Adrenal gland (tissue), 19 donors: ENCODE measurements around the gene NXNL2. TPM values are rescaled to one million over a fixed set of nuclear protein-coding genes. Genes with fewer than 3 reads are reported as not detected.

Experiments
- DNase-seq, 7 donors: peaks; one replicate each; pipeline ENCODE4 v3.0.0-alpha.2; 2019 to 2020
- H3K27ac ChIP-seq, 5 donors: fragments of 200-600 bp; sonication (generic) in 4 of 5; 1 replicate in 3 of 5; 2 replicates in 2 of 5; pipeline versions ENCODE4 v1.5.1 to v1.8.0; 2016 to 2020; ENCODE audit warnings: mild to moderate bottlenecking in 1 of 5
- H3K27me3 ChIP-seq: fragments of 200-600 bp; 2 replicates; pipeline ENCODE4 v1.8.0; 2021
- H3K36me3 ChIP-seq, 2 donors: fragments of 200-600 bp; replicated peaks in 1 of 2; 1 replicate in 1 of 2; 2 replicates in 1 of 2; pipeline versions ENCODE4 v1.5.1 to v1.8.0; 2018 to 2022
- H3K4me1 ChIP-seq, 2 donors: fragments of 200-600 bp; replicated peaks in 1 of 2; 1 replicate in 1 of 2; 2 replicates in 1 of 2; pipeline versions ENCODE4 v1.5.1 to v1.8.0; 2018 to 2021
- H3K4me3 ChIP-seq, 4 donors: fragments of 200-600 bp; sonication (generic) in 3 of 4; one replicate each; pipeline ENCODE4 v1.5.1; 2016 to 2018
- H3K9me3 ChIP-seq, 3 donors: fragments of 200-600 bp; sonication (generic) in 1 of 3; replicated peaks in 1 of 3; 1 replicate in 2 of 3; 2 replicates in 1 of 3; pipeline versions ENCODE4 v1.5.1 to v1.8.0; 2016 to 2021
- POLR2A ChIP-seq, 2 donors: fragments of 450-650 bp; IDR thresholded peaks; one replicate each; pipeline ENCODE4 v1.6.1; 2017; ENCODE audit warnings: antibody characterized with exemption in 2 of 2, mild to moderate bottlenecking in 2 of 2, moderate library complexity in 1 of 2
- WGBS, 4 donors: extraction: QIAGEN DNeasy Blood & Tissue Kit in 2 of 4; methylation state at CpG; one replicate each; pipeline versions ENCODE4 v1.1.5 to v1.1.7; 2013 to 2017; 5-methylcytosine and 5-hydroxymethylcytosine counted together
- intact Hi-C, 2 donors: fragments of 100-400 bp; cut with DNase I; formaldehyde crosslinking; loops; one replicate each; pipeline versions ENCODE4 v1.14.1 to v1.15.0; 2022 to 2023
- long read RNA-seq, 10 donors: library from polyadenylated mRNA in 3 of 10; unstranded in 2 of 10; stranded (forward) in 1 of 10; transcript quantifications; one replicate each; pipeline ENCODE4 v2.0.0 and lab custom pipeline, GENCODE V29; 2021 to 2026
- polyA plus RNA-seq, 3 donors: library from polyadenylated mRNA; stranded (reverse); fragments of 200-250 nt in 2 of 3; fragments of 350-450 nt in 1 of 3; fragmentation: Illumina TruSeq in 1 of 3; extraction: RNeasy Lipid Tissue Mini Kit (QIAGEN cat#74804) in 1 of 3; gene quantifications; one replicate each; pipeline ENCODE4 v1.2.3, GENCODE V29; 2013 to 2014
- total RNA-seq, 9 donors: library from RNA; depleted of rRNA in 4 of 9; stranded (reverse); fragments of >200 nt in 4 of 9; fragments of 120-200 nt in 1 of 9; fragmentation: NEBNext Ultra II Directional in 1 of 9; extraction: Animal tissue kit (Norgen Biotek cat#: 25700) in 1 of 9; gene quantifications; one replicate each; pipeline versions ENCODE4 v1.1.0 to v1.2.4, GENCODE V29; 2013 to 2023
- TF ChIP-seq, protein P1 (sequence below), 6 experiments: fragments of 450-650 bp in 4 of 6; fragments of 200-600 bp in 2 of 6; sonication (generic) in 1 of 6; IDR thresholded peaks; 1 replicate in 5 of 6; 2 replicates in 1 of 6; pipeline versions ENCODE4 v1.5.1 to v1.8.0; 2016 to 2021; ENCODE audit warnings: antibody characterized with exemption in 6 of 6, mild to moderate bottlenecking in 2 of 6, moderate library complexity in 1 of 6
- donor health status: healthy with polysubstance abuse.
- donor health status: Bipolar disorder and iron deficiency.
- donor health status: DM: yes; HTN: yes; CAD: no.
- donor health status: DM: no; HTN: no; CAD: no.
- donor health status: DM: no; HTN: no; CAD: no.
- donor health status: DM: yes; HTN: yes; CAD: no.

The NXNL2 gene
- total RNA-seq (under 1 TPM in 2 of 9 donors, not detected in 7; 0.33 to 0.57 TPM), polyA plus RNA-seq (under 1 TPM in 2 of 3 donors, not detected in 1; 0.20 to 0.48 TPM)
- long read RNA-seq, donor 1 = 0 reads
- long read RNA-seq, donor 2 = 0 reads
- long read RNA-seq, donor 3 = 0 reads
- long read RNA-seq, donor 4 = 0 reads
- long read RNA-seq, donor 5 = 0 reads
- long read RNA-seq, donor 6 = 0 reads
- long read RNA-seq, donor 7 = 0 reads
- long read RNA-seq, donor 8 = 0 reads
- long read RNA-seq, donor 9 = 0 reads
- long read RNA-seq, donor 10 = 0 reads

GRCh38 chr9:88534456-88535225, at the start of gene NXNL2:
Gene NXNL2 (plus strand): TSS chr9:88535178. CDS start chr9:88535435, 257 bp downstream.
- TF ChIP-seq, protein P1, sequence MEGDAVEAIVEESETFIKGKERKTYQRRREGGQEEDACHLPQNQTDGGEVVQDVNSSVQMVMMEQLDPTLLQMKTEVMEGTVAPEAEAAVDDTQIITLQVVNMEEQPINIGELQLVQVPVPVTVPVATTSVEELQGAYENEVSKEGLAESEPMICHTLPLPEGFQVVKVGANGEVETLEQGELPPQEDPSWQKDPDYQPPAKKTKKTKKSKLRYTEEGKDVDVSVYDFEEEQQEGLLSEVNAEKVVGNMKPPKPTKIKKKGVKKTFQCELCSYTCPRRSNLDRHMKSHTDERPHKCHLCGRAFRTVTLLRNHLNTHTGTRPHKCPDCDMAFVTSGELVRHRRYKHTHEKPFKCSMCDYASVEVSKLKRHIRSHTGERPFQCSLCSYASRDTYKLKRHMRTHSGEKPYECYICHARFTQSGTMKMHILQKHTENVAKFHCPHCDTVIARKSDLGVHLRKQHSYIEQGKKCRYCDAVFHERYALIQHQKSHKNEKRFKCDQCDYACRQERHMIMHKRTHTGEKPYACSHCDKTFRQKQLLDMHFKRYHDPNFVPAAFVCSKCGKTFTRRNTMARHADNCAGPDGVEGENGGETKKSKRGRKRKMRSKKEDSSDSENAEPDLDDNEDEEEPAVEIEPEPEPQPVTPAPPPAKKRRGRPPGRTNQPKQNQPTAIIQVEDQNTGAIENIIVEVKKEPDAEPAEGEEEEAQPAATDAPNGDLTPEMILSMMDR (IDR thresholded peaks at IDR 0.05) = no peak
- no peak for TF ChIP-seq POLR2A (IDR thresholded peaks at IDR 0.05)
- H3K36me3 ChIP-seq = no peaks in the 10 kb centered on the region
- H3K27ac ChIP-seq = peak within 1 kb of the TSS in 1 of 5 donors; percentile 91
- DNase-seq = peak; percentile 53 to 89 (median 74)
- WGBS, 4 donors = 0 to 2% (median 1%) methylated on average over 1 to 62 of the region's 62 CpGs
- peaks cover 6 to 9% of the 10 kb centered on the region in 2 donors for H3K4me1 ChIP-seq
- H3K4me3 ChIP-seq = peak within 1 kb of the TSS in 2 of 4 donors; percentile 29 to 43
- no peaks in the 10 kb centered on the region for H3K9me3 ChIP-seq
- H3K27me3 ChIP-seq = peaks cover 5% of the 10 kb centered on the region
- intact Hi-C loops = no loop called here

GRCh38 chr9:88488166-88488565, 46.8 kb upstream of the NXNL2 start:
- TF ChIP-seq, protein P1 (IDR thresholded peaks at IDR 0.05) = no peak
- TF ChIP-seq POLR2A (IDR thresholded peaks at IDR 0.05) = no peak
- H3K9me3 ChIP-seq = no peaks in the 10 kb centered on the region
- no peaks in the 10 kb centered on the region for H3K4me1 ChIP-seq
- WGBS, 4 donors = 88 to 100% (median 92%) methylated on average over 4 of the region's 4 CpGs
- no peak for DNase-seq
- no peak overlapping the region for H3K4me3 ChIP-seq
- H3K27ac ChIP-seq = no peak overlapping the region
- H3K36me3 ChIP-seq = no peaks in the 10 kb centered on the region
- H3K27me3 ChIP-seq = no peaks in the 10 kb centered on the region
- intact Hi-C loops = no loop called here

DNA sequence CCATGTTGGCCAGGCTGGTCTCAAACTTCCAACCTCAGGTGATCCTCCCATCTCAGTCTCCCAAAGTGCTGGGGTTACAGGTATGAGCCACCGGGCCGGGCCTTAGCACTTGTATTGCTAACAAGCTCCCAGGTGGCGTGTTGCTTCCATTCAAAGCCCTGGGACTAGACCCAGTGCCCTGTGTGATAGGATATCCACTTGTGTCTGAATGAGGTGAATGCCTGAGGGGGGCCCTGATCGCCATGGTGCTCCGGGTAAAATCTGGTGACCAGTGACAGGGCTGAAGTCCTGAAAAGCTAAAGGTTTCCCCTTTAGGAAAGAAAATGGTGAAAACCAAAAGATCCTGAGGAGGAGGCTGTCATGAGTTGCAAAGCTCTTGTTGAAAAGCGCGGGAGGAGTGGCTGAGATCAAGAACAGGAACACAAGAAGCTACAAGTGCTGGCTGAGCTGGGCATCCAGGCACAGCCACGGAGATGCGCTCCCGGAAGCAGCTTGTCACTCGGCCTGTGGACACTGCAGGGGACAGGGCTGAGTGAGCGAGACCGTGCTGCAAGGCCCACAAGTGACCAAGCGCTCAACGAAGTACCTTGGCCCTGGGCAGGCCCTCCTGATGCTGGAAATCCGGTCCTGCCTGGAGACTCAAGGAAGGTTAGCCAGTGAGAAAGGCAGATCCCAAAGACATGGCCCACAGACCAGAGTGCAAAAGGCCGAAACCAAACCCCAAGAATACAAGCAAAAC, 39.8 kb upstream of the NXNL2 start:
- TF ChIP-seq, protein P1 (IDR thresholded peaks at IDR 0.05) = no peak
- no peak for TF ChIP-seq POLR2A (IDR thresholded peaks at IDR 0.05)
- Histone ChIP-seq H3K27me3 (no peaks in the 10 kb centered on the region), H3K4me3 (no peak overlapping the region), H3K27ac (no peak overlapping the region), H3K4me1 (peaks cover 0 to 4% of the 10 kb centered on the region in 2 donors), H3K36me3 (no peaks in the 10 kb centered on the region), H3K9me3 (no peaks in the 10 kb centered on the region)
- no peak for DNase-seq
- intact Hi-C loops = no loop called here
- 96 to 97% (median 96%) methylated on average over 17 of the region's 17 CpGs for WGBS, 4 donors

- TF ChIP-seq, protein P1 (IDR thresholded peaks at IDR 0.05) = no peak
- no peak for TF ChIP-seq POLR2A (IDR thresholded peaks at IDR 0.05)
- 94 to 100% (median 96%) methylated on average over 2 of the region's 2 CpGs for WGBS, 4 donors
- no peaks in the 10 kb centered on the region for H3K27me3 ChIP-seq
- no peak for DNase-seq
- intact Hi-C loops = no loop called here
- H3K9me3 ChIP-seq = no peaks in the 10 kb centered on the region
- no peaks in the 10 kb centered on the region for H3K36me3 ChIP-seq
- no peak overlapping the region for H3K4me3 ChIP-seq
- H3K27ac ChIP-seq = no peak overlapping the region
- peaks cover 0 to 4% of the 10 kb centered on the region in 2 donors for H3K4me1 ChIP-seq
Measured at GRCh38 chr9:88497224-88497623, 37.8 kb upstream of the NXNL2 start.
